Type B pancreatic cell (in vitro differentiated cells): ENCODE data around the gene NME7. TPM values are rescaled to one million over a fixed set of nuclear protein-coding genes. Genes with fewer than 3 reads are reported as not detected.

Source experiments
- DNase-seq: peaks from one replicate; pipeline ENCODE4 v3.0.0; 2021; ENCODE audit warnings: mixed read lengths; ENCODE audit not compliant: unreplicated experiment; ENCODE audit errors: extremely low spot score
- H3K27ac Mint-ChIP-seq: 2 replicates; pipeline ENCODE4 v1.8.0; 2021; ENCODE audit warnings: mild to moderate bottlenecking, mixed read lengths
- H3K27me3 Mint-ChIP-seq: 2 replicates; pipeline ENCODE4 v1.8.0; 2021; ENCODE audit warnings: mixed read lengths
- H3K36me3 Mint-ChIP-seq: 2 replicates; pipeline ENCODE4 v1.8.0; 2021; ENCODE audit warnings: mixed read lengths
- H3K4me1 Mint-ChIP-seq: one replicate; pipeline ENCODE4 v1.8.0; 2021; ENCODE audit warnings: mixed read lengths; ENCODE audit not compliant: unreplicated experiment
- H3K4me3 Mint-ChIP-seq: 2 replicates; pipeline ENCODE4 v1.8.0; 2021; ENCODE audit warnings: mild to moderate bottlenecking, mixed read lengths
- H3K9me3 Mint-ChIP-seq: 2 replicates; pipeline ENCODE4 v1.8.0; 2021; ENCODE audit warnings: mixed read lengths
- total RNA-seq: library from RNA; stranded (reverse); gene quantifications from 2 replicates; pipeline ENCODE4 v1.2.1, GENCODE V29; 2021; ENCODE audit warnings: low replicate concordance
- TF ChIP-seq, protein P1 (sequence below): fragments of 200-600 bp; sonication (generic); conservative IDR thresholded peaks from 2 replicates; pipeline ENCODE4 v1.5.0; 2021; ENCODE audit warnings: antibody characterized with exemption, mild to moderate bottlenecking

Gene NME7
- total RNA-seq, 1 donor from 2014 or later, result 25.9 TPM

DNA sequence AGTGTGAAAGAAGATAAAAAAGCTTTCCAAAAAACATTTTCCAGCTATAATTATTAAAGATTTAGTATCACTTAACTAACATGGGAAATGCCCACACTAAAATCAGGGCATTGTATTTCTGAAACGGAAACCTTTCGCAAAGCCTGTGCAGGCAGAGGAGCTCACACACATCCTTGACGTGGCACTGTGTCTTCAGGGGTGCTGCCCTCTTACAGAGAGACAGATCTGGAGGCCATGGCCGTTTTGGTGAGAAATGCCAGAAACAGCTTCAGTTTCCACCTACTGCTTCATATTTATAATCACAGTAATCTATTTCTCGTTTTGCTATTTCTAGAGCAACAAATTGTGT lies 234.4 kb downstream of the NME7 start:
- Mint-ChIP-seq H3K27ac (no peak overlapping the region), H3K9me3 (no peaks in the 10 kb centered on the region), H3K27me3 (no peaks in the 10 kb centered on the region), H3K4me1 (peaks cover 10% of the 10 kb centered on the region), H3K36me3 (peaks cover 38% of the 10 kb centered on the region), H3K4me3 (no peak overlapping the region)
- TF ChIP-seq, protein P1, sequence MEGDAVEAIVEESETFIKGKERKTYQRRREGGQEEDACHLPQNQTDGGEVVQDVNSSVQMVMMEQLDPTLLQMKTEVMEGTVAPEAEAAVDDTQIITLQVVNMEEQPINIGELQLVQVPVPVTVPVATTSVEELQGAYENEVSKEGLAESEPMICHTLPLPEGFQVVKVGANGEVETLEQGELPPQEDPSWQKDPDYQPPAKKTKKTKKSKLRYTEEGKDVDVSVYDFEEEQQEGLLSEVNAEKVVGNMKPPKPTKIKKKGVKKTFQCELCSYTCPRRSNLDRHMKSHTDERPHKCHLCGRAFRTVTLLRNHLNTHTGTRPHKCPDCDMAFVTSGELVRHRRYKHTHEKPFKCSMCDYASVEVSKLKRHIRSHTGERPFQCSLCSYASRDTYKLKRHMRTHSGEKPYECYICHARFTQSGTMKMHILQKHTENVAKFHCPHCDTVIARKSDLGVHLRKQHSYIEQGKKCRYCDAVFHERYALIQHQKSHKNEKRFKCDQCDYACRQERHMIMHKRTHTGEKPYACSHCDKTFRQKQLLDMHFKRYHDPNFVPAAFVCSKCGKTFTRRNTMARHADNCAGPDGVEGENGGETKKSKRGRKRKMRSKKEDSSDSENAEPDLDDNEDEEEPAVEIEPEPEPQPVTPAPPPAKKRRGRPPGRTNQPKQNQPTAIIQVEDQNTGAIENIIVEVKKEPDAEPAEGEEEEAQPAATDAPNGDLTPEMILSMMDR, result no peak
- DNase-seq, result no peak

DNA sequence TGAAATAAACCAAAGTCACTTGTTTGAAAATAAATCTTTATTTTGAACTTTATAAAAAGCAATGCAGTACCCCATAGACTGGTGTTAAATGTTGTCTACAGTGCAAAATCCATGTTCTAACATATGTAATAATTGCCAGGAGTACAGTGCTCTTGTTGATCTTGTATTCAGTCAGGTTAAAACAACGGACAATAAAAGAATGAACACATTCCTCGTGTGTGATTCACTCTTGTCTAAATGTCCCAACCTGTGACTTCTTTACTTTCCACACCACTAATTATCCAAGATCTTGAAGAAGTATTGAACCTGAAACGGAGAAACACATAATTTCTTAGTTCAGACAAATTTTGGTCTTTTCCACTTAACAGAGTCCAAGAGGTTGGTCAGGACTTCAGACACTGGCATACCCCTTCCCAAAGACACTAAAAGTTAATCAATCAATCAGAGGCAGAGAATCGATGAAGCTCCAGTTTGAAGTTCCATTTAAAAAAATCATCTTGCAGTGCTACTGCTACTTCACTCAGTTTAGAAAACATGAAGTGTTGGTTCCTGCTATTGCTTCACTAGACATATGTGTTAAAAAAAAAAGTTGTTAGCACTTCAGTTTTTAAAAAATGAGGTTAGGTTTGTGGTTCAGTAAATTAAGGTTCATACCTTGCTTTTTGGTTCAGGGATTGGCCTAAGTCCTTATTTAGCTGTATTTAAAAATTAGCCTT lies 234.9 kb downstream of the NME7 start:
- TF ChIP-seq, protein P1, result no peak
- peak overlapping the region; percentile 37 for H3K27ac Mint-ChIP-seq
- peaks cover 10% of the 10 kb centered on the region for H3K4me1 Mint-ChIP-seq
- no peaks in the 10 kb centered on the region for H3K27me3 Mint-ChIP-seq
- DNase-seq, result no peak
- no peak overlapping the region for H3K4me3 Mint-ChIP-seq
- H3K9me3 Mint-ChIP-seq, result no peaks in the 10 kb centered on the region
- H3K36me3 Mint-ChIP-seq, result peaks cover 43% of the 10 kb centered on the region

DNA sequence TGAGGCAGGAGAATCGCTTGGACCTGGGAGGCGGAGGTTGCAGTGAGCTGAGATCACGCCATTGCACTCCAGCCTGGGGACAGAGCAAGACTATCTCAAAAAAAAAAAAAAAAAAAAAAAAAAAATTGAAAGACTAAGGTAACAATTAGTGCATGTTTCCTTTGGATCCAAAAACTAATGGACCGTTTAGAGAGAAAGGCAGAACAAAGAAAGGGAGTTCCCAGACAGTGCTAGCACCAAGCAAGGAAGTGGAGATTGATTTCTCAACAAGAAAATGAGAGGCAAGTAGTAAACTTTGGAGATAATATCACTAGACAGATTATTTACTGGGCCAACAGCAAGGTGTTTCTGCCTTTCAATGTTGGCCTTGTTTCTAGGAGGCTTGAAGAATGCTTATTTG lies 236.9 kb downstream of the NME7 start:
- TF ChIP-seq, protein P1, result no peak
- peaks cover 10% of the 10 kb centered on the region for H3K4me1 Mint-ChIP-seq

DNA sequence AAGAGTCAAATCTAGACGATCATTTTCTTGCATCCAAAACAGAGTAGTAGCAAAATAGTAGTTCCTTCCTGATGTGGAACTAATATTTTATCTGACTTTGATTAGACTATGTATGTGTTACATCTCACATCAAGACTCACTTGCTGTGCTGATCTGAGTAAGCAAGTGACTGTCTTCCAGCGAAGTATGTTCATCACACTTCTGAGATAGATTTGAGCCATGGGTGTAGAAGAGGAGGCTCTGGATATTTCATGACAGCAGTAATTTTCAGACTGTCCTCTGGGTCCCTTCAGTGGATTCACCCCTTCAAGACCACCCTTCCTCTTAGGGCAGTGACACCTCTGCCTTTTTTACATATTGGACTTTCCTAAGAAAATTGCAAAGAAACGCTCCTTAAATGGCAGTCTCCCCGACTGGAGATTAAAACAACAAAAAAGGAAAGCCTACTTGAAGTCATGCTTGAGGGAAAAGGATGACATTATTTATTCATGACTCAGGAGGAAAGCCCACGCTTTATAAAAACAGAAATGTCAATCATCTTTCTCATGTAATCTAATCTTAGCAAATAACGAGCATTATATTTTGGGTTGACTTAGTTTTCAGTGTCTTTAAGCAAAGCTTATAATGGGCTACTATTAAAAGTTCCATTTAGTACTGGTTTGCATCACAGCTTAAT lies 238.3 kb downstream of the NME7 start:
- H3K4me3 Mint-ChIP-seq, result no peak overlapping the region
- no peaks in the 10 kb centered on the region for H3K27me3 Mint-ChIP-seq
- H3K4me1 Mint-ChIP-seq, result peaks cover 10% of the 10 kb centered on the region
- H3K27ac Mint-ChIP-seq, result peak overlapping the region; percentile 37
- TF ChIP-seq, protein P1, result no peak
- DNase-seq, result no peak
- no peaks in the 10 kb centered on the region for H3K9me3 Mint-ChIP-seq
- peaks cover 63% of the 10 kb centered on the region for H3K36me3 Mint-ChIP-seq

More for the DNA sequence above, 236.9 kb downstream of the NME7 start:
- Mint-ChIP-seq H3K9me3 (no peaks in the 10 kb centered on the region), H3K36me3 (peaks cover 50% of the 10 kb centered on the region), H3K27me3 (no peaks in the 10 kb centered on the region), H3K27ac (peak overlapping the region; percentile 24), H3K4me3 (no peak overlapping the region)
- no peak for DNase-seq

DNA sequence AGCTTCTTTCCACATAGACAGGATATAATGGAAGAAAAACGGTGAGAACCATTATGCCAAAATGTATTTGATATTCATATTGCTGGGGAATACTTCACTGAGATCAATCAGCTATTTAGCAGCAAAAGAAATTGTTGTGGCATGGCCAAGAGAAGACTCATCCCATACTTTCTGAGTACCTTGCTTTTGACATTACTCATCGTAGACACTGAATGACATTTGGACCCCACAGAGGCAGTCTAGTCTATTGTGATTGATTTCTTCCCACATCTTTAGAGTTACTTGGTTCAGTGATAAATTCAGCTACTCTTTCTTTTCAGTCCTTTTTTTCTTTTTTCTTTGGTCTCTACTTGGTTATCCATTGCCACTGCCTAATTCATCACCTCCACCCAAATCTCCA lies 239.0 kb downstream of the NME7 start:
- TF ChIP-seq, protein P1, result no peak
- peaks cover 9% of the 10 kb centered on the region for H3K4me1 Mint-ChIP-seq
- H3K36me3 Mint-ChIP-seq, result peaks cover 62% of the 10 kb centered on the region
- H3K27me3 Mint-ChIP-seq, result no peaks in the 10 kb centered on the region
- no peaks in the 10 kb centered on the region for H3K9me3 Mint-ChIP-seq
- no peak for DNase-seq
- H3K4me3 Mint-ChIP-seq, result no peak overlapping the region
- peak overlapping the region; percentile 37 for H3K27ac Mint-ChIP-seq
